Memory B cell (primary cell): ENCODE data around the gene ATP11A.

ENCODE experiments used
- ATAC-seq: fragments of 150-1000 bp; cut with Tn5 transposase; 2 replicates; pipeline ENCODE4 v1.10.0; 2021; ENCODE audit warnings: low read depth, mild to moderate bottlenecking, moderate library complexity
- DNase-seq, 2 donors: peaks; one replicate each; pipeline ENCODE4 v3.0.0; 2022; ENCODE audit warnings: low spot score in 2 of 2
- H3K27ac Mint-ChIP-seq: one replicate; pipeline ENCODE4 v1.8.0; 2022; ENCODE audit warnings: mild to moderate bottlenecking, moderate library complexity, mixed read lengths
- H3K27me3 Mint-ChIP-seq: one replicate; pipeline ENCODE4 v1.8.0; 2022; ENCODE audit warnings: mixed read lengths
- H3K36me3 Mint-ChIP-seq: one replicate; pipeline ENCODE4 v1.8.0; 2022; ENCODE audit warnings: mild to moderate bottlenecking, mixed read lengths
- H3K4me1 Mint-ChIP-seq: one replicate; pipeline ENCODE4 v1.8.0; 2022; ENCODE audit warnings: mixed read lengths
- H3K4me3 Mint-ChIP-seq: one replicate; pipeline ENCODE4 v1.8.0; 2022; ENCODE audit warnings: mild to moderate bottlenecking, moderate library complexity, mixed read lengths
- H3K9me3 Mint-ChIP-seq: one replicate; pipeline ENCODE4 v1.8.0; 2022; ENCODE audit warnings: mixed read lengths

Gene ATP11A

GRCh38 chr13:112908342-112908741 lies 218.5 kb downstream of the ATP11A start:
- Mint-ChIP-seq H3K27me3 (peaks cover 3% of the 10 kb centered on the region), H3K9me3 (peaks cover 5% of the 10 kb centered on the region), H3K27ac (no peak overlapping the region), H3K36me3 (peaks cover 10% of the 10 kb centered on the region), H3K4me3 (peak overlapping the region; percentile 4), H3K4me1 (peaks cover 5% of the 10 kb centered on the region)
- ATAC-seq: peak; percentile 96
- no peak for DNase-seq

GRCh38 chr13:112910016-112910415 lies 220.2 kb downstream of the ATP11A start:
- H3K4me1 Mint-ChIP-seq: peaks cover 5% of the 10 kb centered on the region
- peaks cover 8% of the 10 kb centered on the region for H3K36me3 Mint-ChIP-seq

GRCh38 chr13:112910616-112911280 lies 220.9 kb downstream of the ATP11A start:
- no peak overlapping the region for H3K27ac Mint-ChIP-seq
- H3K4me1 Mint-ChIP-seq: peaks cover 8% of the 10 kb centered on the region
- no peak overlapping the region for H3K4me3 Mint-ChIP-seq
- DNase-seq (no peak), ATAC-seq (no peak)
- H3K9me3 Mint-ChIP-seq: no peaks in the 10 kb centered on the region
- peaks cover 5% of the 10 kb centered on the region for H3K36me3 Mint-ChIP-seq
- H3K27me3 Mint-ChIP-seq: peaks cover 8% of the 10 kb centered on the region

More at GRCh38 chr13:112910016-112910415, 220.2 kb downstream of the ATP11A start:
- Mint-ChIP-seq H3K27ac (no peak overlapping the region), H3K4me3 (no peak overlapping the region), H3K9me3 (peaks cover 3% of the 10 kb centered on the region), H3K27me3 (peaks cover 5% of the 10 kb centered on the region)
- DNase-seq: no peak
- no peak for ATAC-seq

- Mint-ChIP-seq H3K4me1 (peaks cover 8% of the 10 kb centered on the region), H3K36me3 (peaks cover 4% of the 10 kb centered on the region), H3K27me3 (peaks cover 8% of the 10 kb centered on the region), H3K27ac (no peak overlapping the region), H3K9me3 (no peaks in the 10 kb centered on the region), H3K4me3 (no peak overlapping the region)
- ATAC-seq (no peak), DNase-seq (no peak)
These were observed 221.5 kb downstream of the ATP11A start for GRCh38 chr13:112911285-112911701.

- no peak overlapping the region for H3K4me3 Mint-ChIP-seq
- ATAC-seq (no peak), DNase-seq (no peak)
- H3K36me3 Mint-ChIP-seq: peaks cover 4% of the 10 kb centered on the region
- no peak overlapping the region for H3K27ac Mint-ChIP-seq
- H3K4me1 Mint-ChIP-seq: peaks cover 10% of the 10 kb centered on the region
- peaks cover 13% of the 10 kb centered on the region for H3K27me3 Mint-ChIP-seq
- no peaks in the 10 kb centered on the region for H3K9me3 Mint-ChIP-seq
These were observed 222.0 kb downstream of the ATP11A start for GRCh38 chr13:112911883-112912282.

- Mint-ChIP-seq H3K27ac (no peak overlapping the region), H3K4me1 (peaks cover 8% of the 10 kb centered on the region), H3K27me3 (peaks cover 20% of the 10 kb centered on the region), H3K4me3 (no peak overlapping the region), H3K36me3 (peaks cover 9% of the 10 kb centered on the region), H3K9me3 (no peaks in the 10 kb centered on the region)
- no peak for ATAC-seq
- DNase-seq: no peak
These were observed 223.0 kb downstream of the ATP11A start for GRCh38 chr13:112912726-112913440.

- DNase-seq (no peak), ATAC-seq (no peak)
- Mint-ChIP-seq H3K9me3 (no peaks in the 10 kb centered on the region), H3K36me3 (peaks cover 11% of the 10 kb centered on the region), H3K4me1 (peaks cover 9% of the 10 kb centered on the region), H3K27me3 (peaks cover 27% of the 10 kb centered on the region), H3K4me3 (no peak overlapping the region), H3K27ac (no peak overlapping the region)
These were observed 226.5 kb downstream of the ATP11A start for GRCh38 chr13:112916296-112916695.

- H3K27me3 Mint-ChIP-seq: peaks cover 26% of the 10 kb centered on the region
These were observed 227.3 kb downstream of the ATP11A start for GRCh38 chr13:112917056-112917664.

GRCh38 chr13:112917737-112918136 lies 227.9 kb downstream of the ATP11A start:
- Mint-ChIP-seq H3K27ac (no peak overlapping the region), H3K27me3 (peaks cover 28% of the 10 kb centered on the region), H3K36me3 (peaks cover 9% of the 10 kb centered on the region), H3K4me3 (no peak overlapping the region), H3K4me1 (peaks cover 9% of the 10 kb centered on the region), H3K9me3 (no peaks in the 10 kb centered on the region)
- no peak for ATAC-seq
- DNase-seq: no peak

More at GRCh38 chr13:112917056-112917664, 227.3 kb downstream of the ATP11A start:
- ATAC-seq (no peak), DNase-seq (no peak)
- H3K27ac Mint-ChIP-seq: no peak overlapping the region
- H3K4me3 Mint-ChIP-seq: no peak overlapping the region
- H3K36me3 Mint-ChIP-seq: peaks cover 9% of the 10 kb centered on the region
- H3K9me3 Mint-ChIP-seq: no peaks in the 10 kb centered on the region
- peaks cover 9% of the 10 kb centered on the region for H3K4me1 Mint-ChIP-seq

- no peak for ATAC-seq
- Mint-ChIP-seq H3K9me3 (no peaks in the 10 kb centered on the region), H3K27ac (no peak overlapping the region), H3K27me3 (peaks cover 28% of the 10 kb centered on the region), H3K36me3 (peaks cover 9% of the 10 kb centered on the region), H3K4me1 (peaks cover 9% of the 10 kb centered on the region), H3K4me3 (no peak overlapping the region)
- DNase-seq: no peak
These were observed 228.4 kb downstream of the ATP11A start for GRCh38 chr13:112918266-112918665.

GRCh38 chr13:112918746-112919145 lies 228.9 kb downstream of the ATP11A start:
- peaks cover 9% of the 10 kb centered on the region for H3K36me3 Mint-ChIP-seq
- no peak for DNase-seq
- H3K4me1 Mint-ChIP-seq: peaks cover 9% of the 10 kb centered on the region
- no peak for ATAC-seq
- no peak overlapping the region for H3K4me3 Mint-ChIP-seq
- no peaks in the 10 kb centered on the region for H3K9me3 Mint-ChIP-seq
- no peak overlapping the region for H3K27ac Mint-ChIP-seq
- peaks cover 28% of the 10 kb centered on the region for H3K27me3 Mint-ChIP-seq

GRCh38 chr13:112923962-112924361 lies 234.1 kb downstream of the ATP11A start:
- DNase-seq: no peak
- H3K9me3 Mint-ChIP-seq: peaks cover 2% of the 10 kb centered on the region
- ATAC-seq: no peak
- no peak overlapping the region for H3K4me3 Mint-ChIP-seq
- H3K4me1 Mint-ChIP-seq: no peaks in the 10 kb centered on the region
- peaks cover 12% of the 10 kb centered on the region for H3K27me3 Mint-ChIP-seq
- peaks cover 2% of the 10 kb centered on the region for H3K36me3 Mint-ChIP-seq
- no peak overlapping the region for H3K27ac Mint-ChIP-seq

- peaks cover 2% of the 10 kb centered on the region for H3K9me3 Mint-ChIP-seq
- peaks cover 14% of the 10 kb centered on the region for H3K27me3 Mint-ChIP-seq
- H3K4me1 Mint-ChIP-seq: peaks cover 3% of the 10 kb centered on the region
- no peak overlapping the region for H3K4me3 Mint-ChIP-seq
- DNase-seq (no peak), ATAC-seq (no peak)
- H3K36me3 Mint-ChIP-seq: peaks cover 2% of the 10 kb centered on the region
- H3K27ac Mint-ChIP-seq: no peak overlapping the region
These were observed 234.5 kb downstream of the ATP11A start for GRCh38 chr13:112924365-112924764.

GRCh38 chr13:112926003-112926402 lies 236.2 kb downstream of the ATP11A start:
- ATAC-seq (no peak), DNase-seq (no peak)
- H3K27me3 Mint-ChIP-seq: peaks cover 15% of the 10 kb centered on the region
- no peak overlapping the region for H3K27ac Mint-ChIP-seq
- peaks cover 8% of the 10 kb centered on the region for H3K4me1 Mint-ChIP-seq
- H3K9me3 Mint-ChIP-seq: peaks cover 2% of the 10 kb centered on the region
- H3K36me3 Mint-ChIP-seq: peaks cover 3% of the 10 kb centered on the region
- H3K4me3 Mint-ChIP-seq: no peak overlapping the region
